ENCODE measurements around the gene SMIM45.

DNA sequence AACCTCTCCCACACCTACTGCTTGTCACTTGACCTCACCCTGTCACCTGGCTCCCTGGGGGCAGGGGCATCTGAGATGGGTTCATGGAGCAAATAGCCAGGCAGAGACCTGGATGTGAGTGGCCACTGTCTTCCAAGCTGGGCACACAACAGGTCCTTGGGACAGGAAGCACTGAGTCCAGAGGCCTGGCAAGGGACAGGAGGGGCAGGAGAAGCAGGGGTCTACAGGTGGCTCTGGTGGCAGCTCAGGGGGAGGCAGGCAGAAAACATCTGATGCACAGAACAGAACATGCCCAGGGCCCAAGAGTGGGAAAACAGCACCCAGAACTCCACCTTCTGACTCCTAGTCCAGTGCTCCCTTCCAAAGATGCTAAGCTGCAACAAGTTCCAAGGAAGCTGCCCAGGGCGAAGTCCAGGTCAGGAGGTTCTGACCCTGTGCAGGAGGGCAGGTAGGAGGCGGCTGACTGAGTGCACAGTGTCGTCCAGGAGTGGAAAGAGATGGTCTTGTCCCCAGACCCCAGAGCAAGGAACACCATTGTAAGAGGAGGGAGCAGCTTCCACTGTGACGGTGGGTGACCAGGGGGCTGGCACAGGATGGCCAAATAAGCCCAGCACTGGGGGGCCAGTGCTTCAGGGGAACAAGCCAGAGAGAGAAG is 28.9 kb upstream of the SMIM45 start:
- TF ChIP-seq, protein P1, sequence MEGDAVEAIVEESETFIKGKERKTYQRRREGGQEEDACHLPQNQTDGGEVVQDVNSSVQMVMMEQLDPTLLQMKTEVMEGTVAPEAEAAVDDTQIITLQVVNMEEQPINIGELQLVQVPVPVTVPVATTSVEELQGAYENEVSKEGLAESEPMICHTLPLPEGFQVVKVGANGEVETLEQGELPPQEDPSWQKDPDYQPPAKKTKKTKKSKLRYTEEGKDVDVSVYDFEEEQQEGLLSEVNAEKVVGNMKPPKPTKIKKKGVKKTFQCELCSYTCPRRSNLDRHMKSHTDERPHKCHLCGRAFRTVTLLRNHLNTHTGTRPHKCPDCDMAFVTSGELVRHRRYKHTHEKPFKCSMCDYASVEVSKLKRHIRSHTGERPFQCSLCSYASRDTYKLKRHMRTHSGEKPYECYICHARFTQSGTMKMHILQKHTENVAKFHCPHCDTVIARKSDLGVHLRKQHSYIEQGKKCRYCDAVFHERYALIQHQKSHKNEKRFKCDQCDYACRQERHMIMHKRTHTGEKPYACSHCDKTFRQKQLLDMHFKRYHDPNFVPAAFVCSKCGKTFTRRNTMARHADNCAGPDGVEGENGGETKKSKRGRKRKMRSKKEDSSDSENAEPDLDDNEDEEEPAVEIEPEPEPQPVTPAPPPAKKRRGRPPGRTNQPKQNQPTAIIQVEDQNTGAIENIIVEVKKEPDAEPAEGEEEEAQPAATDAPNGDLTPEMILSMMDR (IDR thresholded peaks at IDR 0.05) = no peak
- no peak for TF ChIP-seq ZFX (IDR thresholded peaks at IDR 0.05; ENCODE audit: borderline replicate concordance)

Measured in 22Rv1 (cell line).